ENCODE measurements around the gene FGF12.

The FGF12 gene

DNA sequence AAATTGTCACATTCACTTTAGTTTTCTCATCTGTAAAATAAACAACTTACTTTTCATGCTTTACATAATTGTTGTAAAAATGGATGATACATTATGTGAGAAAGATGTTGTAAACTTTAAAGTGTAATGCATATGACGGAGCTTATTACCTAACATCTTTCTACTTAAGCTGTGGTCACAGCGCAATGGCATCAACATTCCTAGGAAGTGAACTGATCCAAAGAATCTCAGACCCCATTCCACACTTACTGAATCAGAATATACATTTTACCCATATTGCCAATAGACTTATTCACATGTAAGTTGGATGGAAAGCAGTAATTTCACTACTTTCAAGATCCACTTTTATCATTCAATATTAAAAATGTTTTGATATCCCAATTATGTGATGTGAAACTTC, 497.5 kb downstream of the FGF12 start:
- TF ChIP-seq CTBP1 (IDR thresholded peaks at IDR 0.05; ENCODE audit: borderline replicate concordance) (no peak), TARDBP (IDR thresholded peaks at IDR 0.05) (no peak), ARNT (IDR thresholded peaks at IDR 0.05) (no peak), NFRKB (IDR thresholded peaks at IDR 0.05) (no peak), L3MBTL2 (conservative IDR thresholded peaks at IDR 0.05) (no peak), LEF1 (IDR thresholded peaks at IDR 0.05; ENCODE audit: borderline replicate concordance) (no peak), FOXM1 (IDR thresholded peaks at IDR 0.05; ENCODE audit: borderline replicate concordance) (no peak)
- TF ChIP-seq, protein P1, sequence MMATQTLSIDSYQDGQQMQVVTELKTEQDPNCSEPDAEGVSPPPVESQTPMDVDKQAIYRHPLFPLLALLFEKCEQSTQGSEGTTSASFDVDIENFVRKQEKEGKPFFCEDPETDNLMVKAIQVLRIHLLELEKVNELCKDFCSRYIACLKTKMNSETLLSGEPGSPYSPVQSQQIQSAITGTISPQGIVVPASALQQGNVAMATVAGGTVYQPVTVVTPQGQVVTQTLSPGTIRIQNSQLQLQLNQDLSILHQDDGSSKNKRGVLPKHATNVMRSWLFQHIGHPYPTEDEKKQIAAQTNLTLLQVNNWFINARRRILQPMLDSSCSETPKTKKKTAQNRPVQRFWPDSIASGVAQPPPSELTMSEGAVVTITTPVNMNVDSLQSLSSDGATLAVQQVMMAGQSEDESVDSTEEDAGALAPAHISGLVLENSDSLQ (IDR thresholded peaks at IDR 0.05) = no peak
- CTCF ChIA-PET = no interaction called here
- DNase-seq (ENCODE audit: extremely low spot score) = no peak
- POLR2A ChIA-PET = no interaction called here

DNA sequence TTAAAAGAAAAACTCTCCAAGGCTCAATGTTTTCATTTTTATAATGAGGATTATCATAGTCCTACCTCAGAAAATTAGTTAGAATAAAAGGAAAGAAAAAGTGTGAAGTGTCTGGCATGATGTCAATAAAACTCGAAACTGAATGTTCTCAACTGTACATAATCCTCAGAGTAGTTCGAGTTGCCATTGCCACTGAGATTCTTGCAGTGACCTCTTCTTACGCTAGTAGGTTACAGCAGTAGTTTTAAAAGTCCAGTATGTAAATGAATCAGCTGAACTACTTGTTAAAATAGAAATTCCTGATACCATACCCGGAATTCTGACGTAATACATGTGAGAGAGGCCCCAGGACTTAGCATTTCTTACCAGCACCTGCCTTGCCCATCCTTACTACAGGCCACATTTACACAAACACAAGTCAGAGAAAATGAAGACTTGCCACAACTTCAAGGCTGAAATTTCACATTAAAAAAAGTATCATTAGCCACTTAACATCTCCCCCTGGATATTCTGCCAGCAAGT, 502.6 kb downstream of the FGF12 start:
- POLR2A ChIA-PET = no interaction called here
- TF ChIP-seq FOXK2 (IDR thresholded peaks at IDR 0.05) = no peak
- no peak for TF ChIP-seq TARDBP (IDR thresholded peaks at IDR 0.05)
- TF ChIP-seq ARNT (IDR thresholded peaks at IDR 0.05) = no peak
- TF ChIP-seq, protein P1 (IDR thresholded peaks at IDR 0.05) = no peak
- no peak for TF ChIP-seq CTBP1 (IDR thresholded peaks at IDR 0.05; ENCODE audit: borderline replicate concordance)
- no peak for TF ChIP-seq BHLHE40 (IDR thresholded peaks at IDR 0.05; ENCODE audit: borderline replicate concordance)
- no peak for TF ChIP-seq L3MBTL2 (conservative IDR thresholded peaks at IDR 0.05)
- TF ChIP-seq ELF4 (IDR thresholded peaks at IDR 0.05) = no peak
- TF ChIP-seq FOXM1 (IDR thresholded peaks at IDR 0.05; ENCODE audit: borderline replicate concordance) = no peak
- no peak for DNase-seq (ENCODE audit: extremely low spot score)
- CTCF ChIA-PET = no interaction called here

DNA sequence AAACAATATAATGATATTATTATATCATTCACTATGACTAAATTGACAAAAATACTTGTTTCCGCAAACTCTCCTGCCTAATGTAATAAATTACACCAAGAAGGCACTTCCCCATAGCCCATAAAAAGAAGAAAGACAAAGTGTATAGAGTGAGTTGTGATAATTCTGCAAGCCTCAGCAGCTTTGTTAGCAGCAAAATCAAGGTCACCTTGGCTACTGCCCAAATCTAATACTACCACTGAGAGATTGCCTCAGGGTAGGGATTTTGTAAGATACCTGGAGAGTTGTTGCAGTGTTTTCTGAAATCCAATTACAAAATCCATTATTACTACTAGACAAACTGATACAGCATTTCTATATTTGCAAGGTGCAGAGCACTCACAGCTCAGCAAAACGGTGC, 503.5 kb downstream of the FGF12 start:
- no peak for DNase-seq (ENCODE audit: extremely low spot score)
- ChIA-PET POLR2A (no interaction called here), CTCF (no interaction called here)
- TF ChIP-seq FOXA1 (IDR thresholded peaks at IDR 0.05) = no peak
- no peak for TF ChIP-seq SUZ12 (IDR thresholded peaks at IDR 0.05)
- TF ChIP-seq SP1 (IDR thresholded peaks at IDR 0.05) = no peak
- TF ChIP-seq, protein P1 (IDR thresholded peaks at IDR 0.05) = no peak
- no peak for TF ChIP-seq FOXK2 (IDR thresholded peaks at IDR 0.05)
- TF ChIP-seq CTBP1 (IDR thresholded peaks at IDR 0.05; ENCODE audit: borderline replicate concordance) = no peak
- TF ChIP-seq L3MBTL2 (conservative IDR thresholded peaks at IDR 0.05) = no peak
- no peak for TF ChIP-seq ELF4 (IDR thresholded peaks at IDR 0.05)
- TF ChIP-seq NFRKB (IDR thresholded peaks at IDR 0.05) = no peak
- TF ChIP-seq TARDBP (IDR thresholded peaks at IDR 0.05) = no peak

DNA sequence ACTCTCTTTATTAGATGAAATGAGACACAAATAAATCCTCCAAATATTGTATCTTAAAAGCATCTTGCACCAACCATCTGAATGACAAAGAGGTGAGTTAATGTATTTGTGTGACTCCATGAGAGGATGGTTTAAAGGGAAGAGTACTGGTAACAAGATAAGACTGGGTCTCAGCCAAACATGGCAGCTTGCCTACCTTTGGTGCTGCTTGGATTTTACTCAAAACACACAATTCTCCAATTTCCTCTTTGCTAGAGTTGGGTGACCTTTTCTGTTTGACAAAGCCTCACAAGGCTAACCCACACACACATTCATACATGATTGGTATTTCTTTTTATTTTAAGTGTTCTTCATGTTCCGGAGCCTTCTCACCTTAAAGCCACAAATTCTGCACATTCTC, 506.4 kb downstream of the FGF12 start:
- ChIA-PET CTCF (no interaction called here), POLR2A (no interaction called here)
- no peak for DNase-seq (ENCODE audit: extremely low spot score)
- TF ChIP-seq ELF4 (IDR thresholded peaks at IDR 0.05) (no peak), FOXA1 (IDR thresholded peaks at IDR 0.05) (no peak), SP1 (IDR thresholded peaks at IDR 0.05) (no peak)

DNA sequence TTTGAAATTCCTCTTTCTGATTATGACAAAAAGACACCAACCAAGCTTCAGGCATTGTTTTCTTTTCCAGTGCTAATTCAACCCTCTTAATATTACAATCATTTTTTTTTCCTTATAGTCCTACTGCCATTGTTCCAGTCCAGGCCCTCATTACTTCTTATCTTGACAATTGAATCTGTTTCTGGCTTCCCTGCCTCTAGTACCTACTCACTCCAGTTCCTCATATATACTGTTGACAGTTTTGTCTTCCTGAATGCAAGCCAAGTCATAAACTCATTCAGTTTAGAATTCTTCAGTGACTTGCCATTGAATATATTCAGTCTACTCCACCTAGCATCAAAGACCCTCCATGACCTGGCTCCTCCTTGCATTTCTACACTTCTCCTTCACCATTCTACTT, 507.4 kb downstream of the FGF12 start:
- ChIA-PET POLR2A (no interaction called here), CTCF (no interaction called here)
- no peak for DNase-seq (ENCODE audit: extremely low spot score)
- no peak for TF ChIP-seq FOXK2 (IDR thresholded peaks at IDR 0.05)
- no peak for TF ChIP-seq ELF4 (IDR thresholded peaks at IDR 0.05)
- TF ChIP-seq L3MBTL2 (conservative IDR thresholded peaks at IDR 0.05) = no peak
- no peak for TF ChIP-seq BHLHE40 (IDR thresholded peaks at IDR 0.05; ENCODE audit: borderline replicate concordance)
- TF ChIP-seq TARDBP (IDR thresholded peaks at IDR 0.05) = no peak
- TF ChIP-seq ZNF384 (IDR thresholded peaks at IDR 0.05) = no peak
- TF ChIP-seq FOXM1 (IDR thresholded peaks at IDR 0.05; ENCODE audit: borderline replicate concordance) = no peak
- TF ChIP-seq SUZ12 (IDR thresholded peaks at IDR 0.05) = no peak

DNA sequence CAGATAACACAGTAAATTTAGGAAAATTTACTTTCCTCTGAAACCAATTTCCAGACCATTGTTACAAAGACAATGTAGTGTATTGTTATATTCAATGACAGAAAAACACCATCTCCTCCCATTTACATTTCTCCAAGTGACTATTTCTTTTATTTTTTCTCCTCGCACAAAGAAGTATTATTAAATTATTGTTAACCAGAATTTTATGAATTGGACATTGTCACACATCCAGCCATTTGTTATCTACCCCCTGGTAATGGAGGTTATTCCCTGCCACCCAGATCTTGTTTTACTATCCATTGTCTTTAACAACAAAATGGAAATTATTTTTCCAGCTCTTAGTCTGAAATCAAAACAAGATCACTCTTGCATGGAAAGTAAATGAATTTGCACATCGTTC, 511.3 kb downstream of the FGF12 start:
- ChIA-PET CTCF (no interaction called here), POLR2A (no interaction called here)
- TF ChIP-seq SUZ12 (IDR thresholded peaks at IDR 0.05) (no peak), FOXA1 (IDR thresholded peaks at IDR 0.05) (no peak), ARNT (IDR thresholded peaks at IDR 0.05) (no peak), ELF4 (IDR thresholded peaks at IDR 0.05) (no peak), FOXK2 (IDR thresholded peaks at IDR 0.05) (no peak), LEF1 (IDR thresholded peaks at IDR 0.05; ENCODE audit: borderline replicate concordance) (no peak), BHLHE40 (IDR thresholded peaks at IDR 0.05; ENCODE audit: borderline replicate concordance) (no peak), ZNF384 (IDR thresholded peaks at IDR 0.05) (no peak), NFRKB (IDR thresholded peaks at IDR 0.05) (no peak)
- no peak for DNase-seq (ENCODE audit: extremely low spot score)

DNA sequence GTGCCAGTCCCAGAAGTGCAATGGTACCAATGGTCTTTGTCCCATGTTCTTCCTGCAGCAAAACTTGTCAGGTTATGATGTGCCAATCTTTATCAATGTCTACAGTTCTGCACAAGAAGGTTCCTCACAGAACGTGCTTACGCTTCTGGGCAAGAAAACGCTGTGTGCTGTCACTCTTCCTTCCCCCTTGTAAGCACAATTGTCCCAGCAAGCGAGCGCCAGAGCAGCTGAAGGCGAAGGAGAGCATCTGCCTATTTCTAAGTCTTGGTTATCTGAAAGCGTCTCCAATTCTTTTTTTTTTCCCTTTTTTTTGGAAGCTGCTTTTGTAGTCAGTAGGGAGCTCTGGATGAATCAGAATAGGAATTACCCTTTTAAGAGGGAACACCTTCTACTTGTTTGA, 514.4 kb downstream of the FGF12 start:
- POLR2A ChIA-PET = no interaction called here

More for the DNA sequence above, 514.4 kb downstream of the FGF12 start:
- no peak for DNase-seq (ENCODE audit: extremely low spot score)
- TF ChIP-seq LEF1 (IDR thresholded peaks at IDR 0.05; ENCODE audit: borderline replicate concordance) (no peak), NFRKB (IDR thresholded peaks at IDR 0.05) (no peak), TARDBP (IDR thresholded peaks at IDR 0.05) (no peak), ZNF384 (IDR thresholded peaks at IDR 0.05) (no peak), BHLHE40 (IDR thresholded peaks at IDR 0.05; ENCODE audit: borderline replicate concordance) (no peak), FOXA1 (IDR thresholded peaks at IDR 0.05) (no peak), ELF4 (IDR thresholded peaks at IDR 0.05) (no peak), L3MBTL2 (conservative IDR thresholded peaks at IDR 0.05) (no peak), CTBP1 (IDR thresholded peaks at IDR 0.05; ENCODE audit: borderline replicate concordance) (no peak), ARNT (IDR thresholded peaks at IDR 0.05) (no peak), SUZ12 (IDR thresholded peaks at IDR 0.05) (no peak), SP1 (IDR thresholded peaks at IDR 0.05) (no peak), FOXK2 (IDR thresholded peaks at IDR 0.05) (no peak), HDGF (IDR thresholded peaks at IDR 0.05; ENCODE audit: borderline replicate concordance) (no peak), FOXM1 (IDR thresholded peaks at IDR 0.05; ENCODE audit: borderline replicate concordance) (no peak)
- TF ChIP-seq, protein P1 (IDR thresholded peaks at IDR 0.05) = no peak
- CTCF ChIA-PET = interaction anchor here (0.6 kb wide), 1 partner anchor 13 kb away, joined by 4 read pairs; no protein-coding TSS in a partner anchor
